A549 (cell line): ENCODE results near the gene UBE3C. TPM values are rescaled to one million over a fixed set of nuclear protein-coding genes. Genes with fewer than 3 reads are reported as not detected.
A peak's percentile ranks its signal among the peaks of the same experiment; 100 is the strongest.
"Not testable (repeated sequence)": the region's sequence is repeated elsewhere in the genome, so short reads cannot be mapped to it uniquely, and the experiment has no call there.

Source experiments
- ATAC-seq, 2 experiments: fragments of 200-7000 bp in 1 of 2; fragments of >200 bp in 1 of 2; cut with Nextera tagmentation in 1 of 2; cut with Tn5 transposase in 1 of 2; 3 replicates each; pipeline versions ENCODE4 v1.8.0 to v1.9.1; 2018 to 2020; ENCODE audit warnings: mild to moderate bottlenecking in 1 of 2, moderate library complexity in 1 of 2
- CTCF ChIA-PET: fragments of 300-600 bp; sonication (Branson Sonifier 250); formaldehyde crosslinking; extraction: SDS; loops from one replicate; lab custom pipeline; 2021; ENCODE audit warnings: antibody characterized with exemption, inconsistent platforms; lab: Yijun Ruan, JAX
- POLR2A ChIA-PET: fragments of 350-600 bp; formaldehyde crosslinking; extraction: SDS; loops from one replicate; lab custom pipeline; 2021; ENCODE audit warnings: antibody characterized with exemption, inconsistent platforms; lab: Yijun Ruan, JAX
- DNase-seq, 2 experiments: peaks; one replicate each; pipeline versions ENCODE4 v3.0.0 to v3.0.0-alpha.2; 2011 to 2016; ENCODE audit warnings: low read depth in 1 of 2, low spot score in 1 of 2
- FAIRE-seq: peaks from 2 replicates; lab custom pipeline; 2011; peaks lifted over from hg19 to GRCh38; lab: Jason Lieb, UNC
- H3K27ac ChIP-seq, 2 experiments: fragments of >200 bp; sonication (Bioruptor Twin); formaldehyde crosslinking; 3 replicates each; pipeline ENCODE4 v1.5.1; 2016 to 2017
- H3K4me1 ChIP-seq: fragments of >200 bp; sonication (Bioruptor Twin); formaldehyde crosslinking; 3 replicates; pipeline ENCODE4 v1.6.1; 2016
- H3K4me2 ChIP-seq: fragments of >200 bp; sonication (Bioruptor Twin); formaldehyde crosslinking; 3 replicates; pipeline ENCODE4 v1.6.1; 2016
- H3K4me3 ChIP-seq: fragments of >200 bp; sonication (Bioruptor Twin); formaldehyde crosslinking; 3 replicates; pipeline ENCODE4 v1.5.1; 2016
- H3K9me3 ChIP-seq: fragments of >200 bp; sonication (Bioruptor Twin); formaldehyde crosslinking; 3 replicates; pipeline ENCODE4 v1.6.1; 2016
- BCL3 ChIP-seq: fragments of >200 bp; sonication (Bioruptor Twin); formaldehyde crosslinking; IDR thresholded peaks from 3 replicates; pipeline ENCODE4 v1.6.1; 2016
- BHLHE40 ChIP-seq: IDR thresholded peaks from 2 replicates; pipeline ENCODE4 v1.6.1; 2012; ENCODE audit warnings: low read depth, low read length, inconsistent platforms
- CHD4 ChIP-seq: fragments of 200-600 bp; sonication (generic); IDR thresholded peaks from 2 replicates; pipeline ENCODE4 v1.6.1; 2016; ENCODE audit warnings: antibody characterized with exemption, mild to moderate bottlenecking, borderline replicate concordance
- FOSB ChIP-seq: fragments of 250-450 bp; sonication (Bioruptor Pico); IDR thresholded peaks from 2 replicates; pipeline ENCODE4 v1.5.0; 2020; ENCODE audit warnings: mild to moderate bottlenecking, moderate library complexity
- FOSL2 ChIP-seq, 2 experiments: fragments of 450-650 bp in 1 of 2; fragments of >200 bp in 1 of 2; sonication (Bioruptor Twin) in 1 of 2; formaldehyde crosslinking; IDR thresholded peaks; 2 replicates each; pipeline versions ENCODE4 v1.5.0 to v1.6.1; 2016 to 2020; ENCODE audit warnings: mild to moderate bottlenecking in 1 of 2, moderate library complexity in 1 of 2
- HDAC2 ChIP-seq: fragments of 200-600 bp; sonication (generic); IDR thresholded peaks from 2 replicates; pipeline ENCODE4 v1.6.1; 2016
- HEYL ChIP-seq: fragments of 250-450 bp; sonication (Bioruptor Pico); IDR thresholded peaks from 2 replicates; pipeline ENCODE4 v1.8.0; 2021; ENCODE audit warnings: mild to moderate bottlenecking, moderate library complexity
- HOXB13 ChIP-seq: fragments of 250-450 bp; sonication (Bioruptor Pico); IDR thresholded peaks from 2 replicates; pipeline ENCODE4 v1.5.0; 2020; ENCODE audit warnings: low read depth, mild to moderate bottlenecking, moderate library complexity
- JUNB ChIP-seq: fragments of >200 bp; sonication (Bioruptor Twin); formaldehyde crosslinking; IDR thresholded peaks from 2 replicates; pipeline ENCODE4 v1.6.1; 2016
- MAFK ChIP-seq: fragments of 450-650 bp; IDR thresholded peaks from 2 replicates; pipeline ENCODE4 v1.6.1; 2014; ENCODE audit not compliant: partially characterized antibody
- MAX ChIP-seq: IDR thresholded peaks from 2 replicates; pipeline ENCODE4 v1.6.1; 2012
- MAZ ChIP-seq: fragments of 150-350 bp; IDR thresholded peaks from 2 replicates; pipeline ENCODE4 v1.6.1; 2014; ENCODE audit warnings: antibody characterized with exemption, low read depth, low read length, borderline replicate concordance
- NPAS2 ChIP-seq: fragments of 250-450 bp; sonication (Bioruptor Pico); IDR thresholded peaks from 2 replicates; pipeline ENCODE4 v1.8.0; 2022; ENCODE audit warnings: mild to moderate bottlenecking, moderate library complexity, borderline replicate concordance
- PHF8 ChIP-seq: fragments of 200-600 bp; sonication (generic); IDR thresholded peaks from 2 replicates; pipeline ENCODE4 v1.6.1; 2016; ENCODE audit warnings: low read depth, mild to moderate bottlenecking, antibody characterized with exemption, moderate library complexity, borderline replicate concordance
- POLR2A ChIP-seq: IDR thresholded peaks from 2 replicates; pipeline ENCODE4 v1.6.1; 2012; ENCODE audit warnings: mild to moderate bottlenecking, low read length
- RAD21 ChIP-seq, 2 experiments: fragments of >200 bp in 1 of 2; sonication (Bioruptor Twin) in 1 of 2; formaldehyde crosslinking in 1 of 2; IDR thresholded peaks in 1 of 2; conservative IDR thresholded peaks in 1 of 2; 2 replicates in 1 of 2; 3 replicates in 1 of 2; pipeline ENCODE4 v1.6.1; 2012 to 2018; ENCODE audit warnings: inconsistent platforms in 1 of 2
- RFX5 ChIP-seq: fragments of 450-650 bp; IDR thresholded peaks from 2 replicates; pipeline ENCODE4 v1.7.1; 2014; ENCODE audit warnings: antibody characterized with exemption, mild to moderate bottlenecking, moderate library complexity
- SMC3 ChIP-seq: fragments of >200 bp; sonication (Bioruptor Twin); formaldehyde crosslinking; IDR thresholded peaks from 3 replicates; pipeline ENCODE4 v1.6.1; 2018; ENCODE audit warnings: inconsistent platforms
- TFCP2L1 ChIP-seq: fragments of 250-450 bp; sonication (Bioruptor Pico); IDR thresholded peaks from 2 replicates; pipeline ENCODE4 v1.5.0; 2021; ENCODE audit warnings: mild to moderate bottlenecking
- TP53 ChIP-seq: fragments of 250-450 bp; sonication (Bioruptor Pico); IDR thresholded peaks from 2 replicates; pipeline ENCODE4 v1.5.0; 2021; ENCODE audit warnings: mild to moderate bottlenecking, moderate library complexity
- ZC3H11A ChIP-seq: fragments of 450-650 bp; IDR thresholded peaks from 2 replicates; pipeline ENCODE4 v1.6.1; 2014; ENCODE audit warnings: antibody characterized with exemption, mild to moderate bottlenecking
- WGBS: methylation state at CpG from one replicate; pipeline ENCODE4 v1.1.6; 2017; ENCODE audit errors: missing lambda C conversion rate; 5-methylcytosine and 5-hydroxymethylcytosine counted together
- polyA plus RNA-seq, 4 experiments: library from polyadenylated mRNA; depleted of rRNA in 3 of 4; stranded (reverse); fragments of >200 nt; fragmentation: RNase III in 1 of 4; extraction: RNeasy Plus Mini Kit Qiagen cat#74134 plus additional on column Dnase treatment in 1 of 4; gene quantifications; 2 replicates in 3 of 4; 3 replicates in 1 of 4; pipeline ENCODE4 v1.2.3, GENCODE V29; 2011 to 2017
- TF ChIP-seq, protein P1 (sequence below): fragments of >200 bp; sonication (Bioruptor Twin); formaldehyde crosslinking; IDR thresholded peaks from 2 replicates; pipeline ENCODE4 v1.6.1; 2016

Gene UBE3C
- polyA plus RNA-seq, 2 of the 4 experiments (the other 2 are of a cell fraction) = 52.1 to 73.2 TPM

- TF ChIP-seq MAX = no peak
- TF ChIP-seq, protein P1, sequence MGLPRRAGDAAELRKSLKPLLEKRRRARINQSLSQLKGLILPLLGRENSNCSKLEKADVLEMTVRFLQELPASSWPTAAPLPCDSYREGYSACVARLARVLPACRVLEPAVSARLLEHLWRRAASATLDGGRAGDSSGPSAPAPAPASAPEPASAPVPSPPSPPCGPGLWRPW = no peak
- no peak for TF ChIP-seq NPAS2
- no peak for TF ChIP-seq HOXB13
- TF ChIP-seq RFX5 = no peak
- no peak for TF ChIP-seq ZC3H11A
- TF ChIP-seq RAD21 (conservative IDR thresholded peaks at IDR 0.05 in 1 of 2, IDR thresholded peaks at IDR 0.05 in 1 of 2) = peak in 1 of 2 experiments; percentile 24; a peak in 2 of 5 replicates
- peak; percentile 35; the same call in 1 of the 3 replicates for TF ChIP-seq SMC3
- TF ChIP-seq JUNB = no peak
- TF ChIP-seq, all 56 proteins: peak for 3
Observed at GRCh38 chr7:157250605-157251228, 112.0 kb downstream of the UBE3C start (continued).

GRCh38 chr7:157251817-157252216 lies 113.1 kb downstream of the UBE3C start:
- ATAC-seq, DNase-seq, POLR2A ChIA-PET, H3K9me3 ChIP-seq, H3K4me2 ChIP-seq, H3K27ac ChIP-seq, H3K4me1 ChIP-seq, FAIRE-seq, H3K4me3 ChIP-seq: not testable (repeated sequence)
- WGBS = 96% methylated on average over 6 of the region's 6 CpGs
- CTCF ChIA-PET = interaction anchor here (0.6 to 8.0 kb wide), 8 partner anchors 8 to 282 kb away, joined by 3 to 47 read pairs (median 4); no protein-coding TSS in a partner anchor

- no peak for TF ChIP-seq POLR2A
- TF ChIP-seq JUNB = no peak
- TF ChIP-seq MAX = no peak
- TF ChIP-seq FOSL2 (IDR thresholded peaks at IDR 0.05) = no peak
- TF ChIP-seq FOSL2 (CRISPR knock-in tag; IDR thresholded peaks at IDR 0.05) = no peak
- no peak for TF ChIP-seq CHD4
- TF ChIP-seq PHF8 = no peak
- TF ChIP-seq FOSB (CRISPR knock-in tag) = no peak
- TF ChIP-seq TP53 (CRISPR knock-in tag) = no peak
- no peak for TF ChIP-seq HDAC2
- no peak for TF ChIP-seq BHLHE40
- TF ChIP-seq, all 56 proteins: peak for 0
- WGBS = 86% methylated on average over 11 of the region's 11 CpGs
- CTCF ChIA-PET = interaction anchor here (1.3 kb wide), 1 partner anchor 20 kb away, joined by 5 read pairs; no protein-coding TSS in a partner anchor
- ATAC-seq = no peak
- H3K27ac ChIP-seq = no peak overlapping the region
- H3K4me1 ChIP-seq = no peaks in the 10 kb centered on the region
- POLR2A ChIA-PET = no interaction called here
- H3K4me2 ChIP-seq = no peak overlapping the region
- no peak overlapping the region for H3K4me3 ChIP-seq
- peak in 1 of 2 experiments; percentile 35 for DNase-seq
- no peak for FAIRE-seq
- H3K9me3 ChIP-seq = no peaks in the 10 kb centered on the region
Observed at GRCh38 chr7:157253850-157254249, 115.1 kb downstream of the UBE3C start.

GRCh38 chr7:157254781-157255180 lies 116.1 kb downstream of the UBE3C start:
- DNase-seq, ATAC-seq, H3K27ac ChIP-seq, H3K9me3 ChIP-seq, FAIRE-seq, POLR2A ChIA-PET, H3K4me1 ChIP-seq, H3K4me2 ChIP-seq, H3K4me3 ChIP-seq: not testable (repeated sequence)
- CTCF ChIA-PET = interaction anchor here (1.2 to 1.7 kb wide), 3 partner anchors 15 to 19 kb away, joined by 5 to 7 read pairs (median 5); no protein-coding TSS in a partner anchor
- WGBS = 93% methylated on average over 18 of the region's 18 CpGs

- POLR2A ChIA-PET = no interaction called here
Observed at GRCh38 chr7:157255201-157255606, 116.5 kb downstream of the UBE3C start.

More at GRCh38 chr7:157255201-157255606, 116.5 kb downstream of the UBE3C start:
- CTCF ChIA-PET = interaction anchor here (0.8 to 3.7 kb wide), 7 partner anchors 10 to 306 kb away, joined by 3 to 15 read pairs (median 5); partner anchors contain the start of gene NOM1
- Histone ChIP-seq H3K4me2 (no peak overlapping the region), H3K4me1 (no peaks in the 10 kb centered on the region), H3K27ac (no peak overlapping the region), H3K9me3 (no peaks in the 10 kb centered on the region)
- FAIRE-seq = no peak
- no peak for DNase-seq
- no peak for TF ChIP-seq HEYL
- TF ChIP-seq BCL3 = no peak
- no peak for TF ChIP-seq TFCP2L1
- peak; percentile 79 for TF ChIP-seq MAFK
- no peak for TF ChIP-seq POLR2A
- TF ChIP-seq MAZ = no peak
- TF ChIP-seq, all 56 proteins: peak for 1
- 76% methylated on average over 5 of the region's 5 CpGs for WGBS
- H3K4me3 ChIP-seq = no peak overlapping the region
- no peak for ATAC-seq
